Measurements from ENCODE around the gene EPN3.

Gene EPN3

DNA sequence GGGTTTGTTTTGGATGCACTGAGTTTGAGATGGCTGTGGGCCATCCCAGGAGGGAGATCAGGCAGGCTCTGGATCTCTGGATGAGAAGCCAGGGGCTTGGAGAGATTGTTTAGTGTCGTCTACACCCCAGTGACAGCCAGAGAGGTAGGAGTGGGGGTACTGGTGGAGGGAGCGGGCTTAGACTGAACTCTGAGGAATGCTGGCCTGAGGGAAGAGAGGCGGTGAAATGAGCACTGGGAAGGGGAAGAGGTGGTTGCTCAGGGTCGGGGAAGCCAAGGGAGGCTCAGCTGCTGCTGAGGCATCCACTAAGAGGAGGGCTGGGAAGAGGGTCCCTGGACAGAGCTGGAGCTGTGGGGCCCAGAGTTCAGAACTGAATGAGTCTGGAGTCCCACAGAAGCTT lies 51.6 kb downstream of the EPN3 start:
- no peak overlapping the region for H3K4me3 ChIP-seq (replicated peaks; ENCODE audit: low read depth, low read length)
- DNase-seq (ENCODE audit: extremely low read depth, low read depth), result no peak
- no peak for TF ChIP-seq CTCF (IDR thresholded peaks at IDR 0.05; ENCODE audit: low read depth, low read length, missing control alignments)

DNA sequence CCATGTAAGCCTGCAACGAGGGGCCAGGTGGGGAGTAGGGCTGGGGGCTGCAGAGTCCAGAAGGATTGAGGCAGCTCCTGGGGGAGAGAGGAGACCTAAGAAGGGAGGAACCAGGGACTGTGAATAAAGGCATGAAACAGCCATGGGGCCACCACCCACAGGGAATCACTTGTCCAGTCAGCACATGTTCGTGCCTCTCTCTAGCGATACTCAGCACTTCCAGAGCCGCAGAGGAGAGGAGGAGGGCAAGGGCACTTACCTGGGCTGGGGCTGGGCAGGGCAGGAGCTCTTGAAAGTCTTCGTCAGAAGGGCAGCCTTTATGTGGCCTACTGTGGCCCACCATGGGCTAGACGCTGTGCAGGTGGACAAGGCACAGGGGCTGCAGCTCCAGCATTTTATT lies 52.2 kb downstream of the EPN3 start:
- DNase-seq (ENCODE audit: extremely low read depth, low read depth), result no peak
- TF ChIP-seq CTCF (IDR thresholded peaks at IDR 0.05; ENCODE audit: low read depth, low read length, missing control alignments), result no peak
- no peak overlapping the region for H3K4me3 ChIP-seq (replicated peaks; ENCODE audit: low read depth, low read length)

DNA sequence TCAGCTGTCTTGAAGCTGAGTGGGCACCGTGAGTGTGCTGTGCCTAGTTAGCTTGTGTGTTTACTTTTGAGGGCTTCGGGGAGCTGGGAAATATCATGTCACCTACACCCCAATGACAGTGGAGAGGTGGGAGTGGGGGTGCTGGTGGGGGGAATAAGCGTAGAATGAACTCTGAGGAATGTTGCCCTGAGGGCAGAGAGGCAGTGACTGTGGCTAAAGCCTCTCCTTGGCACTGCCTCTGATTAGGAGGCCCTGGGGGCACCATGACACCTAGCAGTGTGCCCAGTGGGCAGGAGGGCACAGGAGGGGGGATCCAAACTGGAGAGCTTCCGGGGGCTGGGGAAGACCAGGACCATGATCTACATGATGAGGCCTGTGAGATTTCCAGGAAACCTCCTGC lies 52.8 kb downstream of the EPN3 start:
- no peak overlapping the region for H3K4me3 ChIP-seq (replicated peaks; ENCODE audit: low read depth, low read length)
- TF ChIP-seq CTCF (IDR thresholded peaks at IDR 0.05; ENCODE audit: low read depth, low read length, missing control alignments), result no peak
- no peak for DNase-seq (ENCODE audit: extremely low read depth, low read depth)

- TF ChIP-seq CTCF (IDR thresholded peaks at IDR 0.05; ENCODE audit: low read depth, low read length, missing control alignments), result no peak
- DNase-seq (ENCODE audit: extremely low read depth, low read depth), result no peak
- no peak overlapping the region for H3K4me3 ChIP-seq (replicated peaks; ENCODE audit: low read depth, low read length)
Measured at GRCh38 chr17:50585891-50586290, 53.4 kb downstream of the EPN3 start.

GRCh38 chr17:50586421-50587247 lies 54.1 kb downstream of the EPN3 start:
- no peak for DNase-seq (ENCODE audit: extremely low read depth, low read depth)
- H3K4me3 ChIP-seq (replicated peaks; ENCODE audit: low read depth, low read length), result no peak overlapping the region
- TF ChIP-seq CTCF (IDR thresholded peaks at IDR 0.05; ENCODE audit: low read depth, low read length, missing control alignments), result no peak

DNA sequence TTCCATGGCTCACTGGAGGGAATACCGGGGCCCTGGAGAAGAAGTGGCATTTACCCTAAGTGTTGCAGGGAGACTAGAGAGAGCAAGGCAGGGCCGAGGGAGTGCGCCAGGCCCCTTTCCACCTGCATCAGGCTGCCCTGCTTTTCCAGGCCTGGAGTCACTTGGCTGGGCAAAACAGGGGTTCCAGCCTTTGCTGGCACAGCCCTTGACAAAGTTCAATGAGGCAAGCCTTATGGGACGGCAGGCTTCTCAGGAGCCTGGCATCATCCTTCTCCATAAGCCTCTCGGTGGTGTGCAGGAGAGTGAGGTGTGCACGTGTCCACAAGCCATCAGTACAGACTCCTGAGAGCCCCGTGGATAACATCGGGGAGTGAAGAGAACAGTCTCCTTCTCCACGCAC lies 55.0 kb downstream of the EPN3 start:
- TF ChIP-seq CTCF (IDR thresholded peaks at IDR 0.05; ENCODE audit: low read depth, low read length, missing control alignments), result no peak
- H3K4me3 ChIP-seq (replicated peaks; ENCODE audit: low read depth, low read length), result no peak overlapping the region
- DNase-seq (ENCODE audit: extremely low read depth, low read depth), result no peak

Measured in HFF-Myc (cell line).